Measurements from ENCODE around the gene EPB41L4A.
"Not testable (repeated sequence)": the region's sequence is repeated elsewhere in the genome, so short reads cannot be mapped to it uniquely, and the experiment has no call there.

The EPB41L4A gene, protein sequence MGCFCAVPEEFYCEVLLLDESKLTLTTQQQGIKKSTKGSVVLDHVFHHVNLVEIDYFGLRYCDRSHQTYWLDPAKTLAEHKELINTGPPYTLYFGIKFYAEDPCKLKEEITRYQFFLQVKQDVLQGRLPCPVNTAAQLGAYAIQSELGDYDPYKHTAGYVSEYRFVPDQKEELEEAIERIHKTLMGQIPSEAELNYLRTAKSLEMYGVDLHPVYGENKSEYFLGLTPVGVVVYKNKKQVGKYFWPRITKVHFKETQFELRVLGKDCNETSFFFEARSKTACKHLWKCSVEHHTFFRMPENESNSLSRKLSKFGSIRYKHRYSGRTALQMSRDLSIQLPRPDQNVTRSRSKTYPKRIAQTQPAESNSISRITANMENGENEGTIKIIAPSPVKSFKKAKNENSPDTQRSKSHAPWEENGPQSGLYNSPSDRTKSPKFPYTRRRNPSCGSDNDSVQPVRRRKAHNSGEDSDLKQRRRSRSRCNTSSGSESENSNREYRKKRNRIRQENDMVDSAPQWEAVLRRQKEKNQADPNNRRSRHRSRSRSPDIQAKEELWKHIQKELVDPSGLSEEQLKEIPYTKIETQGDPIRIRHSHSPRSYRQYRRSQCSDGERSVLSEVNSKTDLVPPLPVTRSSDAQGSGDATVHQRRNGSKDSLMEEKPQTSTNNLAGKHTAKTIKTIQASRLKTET

DNA sequence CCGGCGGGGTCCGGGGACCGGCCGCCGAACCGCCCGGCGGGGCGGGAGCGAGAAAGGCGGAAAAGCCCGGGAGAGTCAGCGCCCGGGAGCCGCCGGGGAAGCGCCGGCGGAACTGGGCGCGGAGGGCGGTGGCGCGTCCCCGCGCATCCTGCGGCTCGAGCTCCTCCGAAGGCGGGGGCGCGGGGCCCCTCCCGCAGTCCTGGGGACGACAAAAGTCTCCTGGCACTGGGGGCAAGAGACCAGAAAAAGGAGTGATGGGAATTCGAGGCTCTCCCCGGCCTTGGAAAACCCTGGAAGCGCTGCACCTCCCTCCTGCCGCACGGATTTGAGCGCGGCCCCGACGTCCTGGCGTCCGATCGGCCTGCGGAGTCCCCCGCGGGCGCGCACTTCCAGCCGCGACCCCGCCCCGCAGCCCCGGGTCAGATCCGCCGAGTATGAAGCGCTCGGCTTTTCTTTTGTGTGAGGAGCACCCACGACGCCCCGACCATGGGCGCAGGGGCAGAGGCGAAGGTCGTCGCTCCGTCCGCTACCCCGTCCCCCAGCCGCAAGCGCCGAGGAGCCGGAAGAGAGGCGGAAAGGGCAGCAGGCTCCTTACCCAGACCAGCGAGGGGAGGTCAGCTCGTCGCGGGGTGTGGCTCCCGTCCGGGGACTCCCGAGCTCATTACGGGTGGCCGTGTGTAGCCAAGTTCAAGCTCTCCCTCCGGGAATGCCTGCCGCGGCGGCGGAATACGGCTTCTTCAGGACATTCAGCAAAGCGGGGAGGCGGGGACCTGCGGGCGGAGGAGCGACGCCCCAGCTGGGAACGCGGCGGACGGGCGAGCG, at the start of gene EPB41L4A:
EPB41L4A (minus strand) TSS at position 114 of the 822 bp plus-strand sequence. CDS start 238 bp downstream, outside the sequence.
- no peak for DNase-seq (ENCODE audit: low spot score)

GRCh38 chr5:112467485-112467884, 48.4 kb upstream of the EPB41L4A start:
- DNase-seq (ENCODE audit: low spot score): no peak

DNA sequence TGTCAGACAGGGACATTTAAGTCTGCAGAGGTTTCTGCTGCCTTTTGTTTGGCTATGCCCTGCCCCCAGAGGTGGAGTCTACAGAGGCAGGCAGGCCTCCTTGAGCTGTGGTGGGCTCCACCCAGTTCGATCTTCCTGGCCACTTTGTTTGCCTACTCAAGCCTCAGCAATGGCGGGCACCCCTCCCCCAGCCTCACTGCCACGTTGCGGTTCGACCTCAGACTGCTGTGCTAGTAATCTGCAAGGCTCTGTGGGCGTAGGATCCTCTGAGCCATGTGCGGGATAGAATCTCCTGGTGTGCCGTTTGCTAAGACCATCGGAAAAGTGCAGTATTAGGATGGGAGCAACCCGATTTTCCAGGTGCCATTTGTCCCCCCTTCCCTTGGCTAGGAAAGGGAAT, 47.2 kb upstream of the EPB41L4A start:
- not testable (repeated sequence) for DNase-seq (ENCODE audit: low spot score)

DNA sequence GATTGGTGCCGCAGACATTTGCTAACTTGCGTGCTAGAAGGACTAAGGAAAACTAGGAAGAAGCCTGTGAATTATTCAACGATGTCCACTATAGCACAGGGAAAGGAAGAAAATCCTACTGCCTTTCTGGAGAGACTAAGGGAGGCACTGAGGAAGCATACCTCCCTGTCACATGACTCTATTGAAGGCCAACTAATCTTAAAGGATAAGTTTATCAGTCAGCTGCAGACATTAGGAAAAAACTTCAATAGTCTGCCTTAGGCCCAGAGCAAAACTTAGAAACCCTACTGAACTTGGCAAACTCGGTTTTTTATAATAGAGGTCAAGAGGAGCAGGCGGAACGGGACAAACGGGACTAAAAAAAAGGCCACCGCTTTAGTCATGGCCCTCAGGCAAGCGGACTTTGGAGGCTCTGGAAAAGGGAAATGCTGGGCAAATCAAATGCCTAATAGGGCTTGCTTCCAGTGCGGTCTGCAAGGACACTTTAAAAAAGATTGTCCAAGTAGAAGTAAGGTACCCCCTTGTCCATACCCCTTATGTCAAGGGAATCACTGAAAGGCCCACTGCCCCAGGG, 28.2 kb upstream of the EPB41L4A start:
- DNase-seq (ENCODE audit: low spot score): not testable (repeated sequence)

DNA sequence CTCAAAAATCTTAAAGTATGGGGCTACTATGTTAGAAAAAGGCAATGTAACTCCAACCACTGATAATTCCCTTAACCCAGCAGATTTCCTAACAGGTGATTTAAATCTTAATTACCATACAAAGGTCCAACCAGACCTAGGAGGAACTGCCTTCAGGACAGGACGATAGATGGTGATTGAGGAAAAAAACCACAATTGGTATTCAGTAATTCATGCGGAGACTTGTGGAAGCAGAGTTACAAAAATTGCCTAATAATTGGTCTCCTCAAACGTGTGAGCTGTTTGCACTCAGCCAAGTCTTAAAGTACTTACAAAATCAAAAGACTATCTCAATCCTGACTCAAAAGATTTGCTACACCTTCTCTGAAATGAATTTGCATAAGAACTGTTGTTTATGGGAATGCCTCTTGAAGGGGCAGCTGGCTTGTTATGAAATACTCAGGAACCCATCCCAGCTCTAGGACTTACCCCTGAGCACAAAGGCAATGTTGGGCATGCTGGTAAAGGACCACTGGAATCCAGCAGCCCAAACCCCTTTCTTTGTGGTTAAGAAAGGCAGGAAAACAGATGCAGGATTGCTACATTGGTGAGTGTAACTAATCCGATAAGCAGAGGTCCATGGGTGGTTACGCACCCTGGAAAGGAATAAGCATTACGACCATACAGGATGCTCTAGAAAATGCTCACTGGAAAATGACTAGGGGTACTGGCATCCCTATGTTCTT, 26.7 kb upstream of the EPB41L4A start:
- DNase-seq (ENCODE audit: low spot score): no peak

- not testable (repeated sequence) for DNase-seq (ENCODE audit: low spot score)
These were observed 24.9 kb upstream of the EPB41L4A start for GRCh38 chr5:112443932-112444331.

- no peak for DNase-seq (ENCODE audit: low spot score)
These were observed 21.0 kb upstream of the EPB41L4A start for GRCh38 chr5:112440031-112440430.

DNA sequence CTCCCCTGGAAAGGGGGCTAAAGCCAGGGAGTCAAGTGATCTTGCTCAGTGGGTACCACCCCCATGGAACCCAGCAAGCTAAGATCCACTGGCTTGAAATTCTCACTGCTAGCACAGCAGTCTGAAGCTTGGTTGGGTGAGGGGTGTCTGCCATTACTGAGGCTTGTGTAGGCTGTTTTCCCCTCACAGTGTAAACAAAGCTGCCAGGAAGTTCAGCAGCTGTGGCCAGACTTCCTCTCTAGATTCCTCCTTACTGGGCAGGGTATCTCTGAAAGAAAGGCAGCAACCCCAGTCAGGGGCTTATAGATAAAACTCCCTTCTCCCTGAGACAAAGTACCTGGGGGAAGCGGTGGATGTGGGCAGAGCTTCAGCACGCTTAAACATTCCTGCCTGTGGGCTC, 17.1 kb upstream of the EPB41L4A start:
- no peak for DNase-seq (ENCODE audit: low spot score)

DNA sequence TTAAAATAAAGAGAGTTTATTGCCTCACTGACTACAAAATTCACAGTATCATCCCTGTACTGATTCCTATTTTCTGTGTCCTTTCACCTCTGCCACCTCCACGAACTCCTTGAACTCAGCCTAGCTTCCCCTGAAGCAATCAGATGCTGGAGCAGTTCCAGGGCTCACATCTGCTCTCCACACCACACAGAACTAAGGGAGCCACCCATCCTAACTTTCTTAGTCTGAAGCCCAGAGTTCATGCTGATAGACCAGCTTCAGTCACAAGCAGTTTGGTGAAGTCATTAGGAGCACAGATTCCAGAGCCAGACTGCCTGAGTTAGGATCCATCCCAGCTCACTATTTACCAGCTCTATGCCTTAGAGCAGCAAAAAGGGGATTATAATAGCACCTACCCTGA, 15.6 kb upstream of the EPB41L4A start:
- DNase-seq (ENCODE audit: low spot score): no peak

GRCh38 chr5:112426202-112426601, 7.1 kb upstream of the EPB41L4A start:
- DNase-seq (ENCODE audit: low spot score): not testable (repeated sequence)

- peak; percentile 28 for DNase-seq (ENCODE audit: low spot score)
These were observed 1.1 kb upstream of the EPB41L4A start for GRCh38 chr5:112419986-112420864.

DNA sequence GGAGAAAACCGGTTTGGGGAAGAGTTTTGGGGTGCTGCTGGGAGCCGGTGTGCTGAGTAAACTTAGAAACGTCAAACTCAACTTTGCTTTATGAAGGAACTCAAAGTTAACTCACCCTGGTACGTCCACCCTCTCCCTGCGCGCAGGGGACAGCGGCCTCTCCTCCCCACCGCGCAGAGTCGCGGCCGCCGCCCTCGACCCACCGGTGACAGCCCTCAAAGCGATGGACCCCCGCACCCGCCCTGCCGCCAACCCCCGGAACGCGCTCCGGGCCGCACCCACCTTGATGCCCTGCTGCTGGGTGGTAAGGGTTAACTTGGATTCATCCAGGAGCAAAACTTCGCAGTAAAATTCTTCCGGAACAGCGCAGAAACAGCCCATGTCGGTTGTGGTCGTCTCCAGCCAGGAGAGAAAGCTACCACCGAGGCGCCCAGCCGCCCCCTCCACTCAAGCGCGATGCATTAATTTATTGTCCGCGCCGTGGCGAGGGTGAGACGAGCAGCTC, 366 bp downstream of the EPB41L4A start:
- no peak for DNase-seq (ENCODE audit: low spot score)

GRCh38 chr5:112417931-112418658, 982 bp downstream of the EPB41L4A start:
- DNase-seq (ENCODE audit: low spot score): no peak

- no peak for DNase-seq (ENCODE audit: low spot score)
These were observed 3.5 kb downstream of the EPB41L4A start for GRCh38 chr5:112415552-112415951.

- no peak for DNase-seq (ENCODE audit: low spot score)
These were observed 5.5 kb downstream of the EPB41L4A start for GRCh38 chr5:112413611-112414010.

DNA sequence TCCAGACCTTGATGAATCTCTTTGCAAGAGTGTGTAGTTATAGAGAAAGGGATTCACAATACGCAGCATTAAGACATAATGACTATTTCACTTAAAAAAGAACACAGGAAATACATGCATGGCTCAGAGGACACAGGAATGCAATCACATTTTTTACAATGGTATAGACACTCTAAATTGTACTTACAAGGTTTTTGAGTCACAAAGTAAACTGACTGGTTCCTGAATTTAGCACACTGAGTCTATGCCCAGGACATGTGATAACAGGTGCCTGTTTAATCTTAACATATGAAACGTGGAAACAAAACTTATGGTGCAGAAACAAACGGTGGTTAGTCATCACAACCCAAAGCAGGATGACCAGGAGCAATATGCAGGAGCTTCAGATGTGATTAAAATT, 6.7 kb downstream of the EPB41L4A start:
- DNase-seq (ENCODE audit: low spot score): no peak

- DNase-seq (ENCODE audit: low spot score): no peak
These were observed 7.2 kb downstream of the EPB41L4A start for GRCh38 chr5:112411903-112412302.

DNA sequence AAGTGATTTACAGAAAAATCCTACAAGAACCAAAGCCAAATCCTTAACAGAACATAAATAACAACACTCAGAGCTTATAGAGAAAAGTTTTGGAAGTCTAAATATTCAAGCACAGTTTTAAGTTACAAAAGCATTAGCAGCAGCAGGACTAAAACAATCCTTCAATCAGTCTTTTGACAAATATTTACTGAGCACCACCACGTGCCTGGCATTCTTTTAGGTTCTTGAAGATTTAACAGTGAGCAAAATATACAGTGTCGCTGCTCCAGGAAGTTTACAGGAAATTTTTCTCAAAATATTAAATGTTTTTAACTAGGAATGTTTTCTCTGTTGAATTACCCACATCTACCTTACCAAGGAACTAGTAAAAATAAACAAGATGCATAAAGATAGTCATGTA, 11.4 kb downstream of the EPB41L4A start:
- no peak for DNase-seq (ENCODE audit: low spot score)

DNA sequence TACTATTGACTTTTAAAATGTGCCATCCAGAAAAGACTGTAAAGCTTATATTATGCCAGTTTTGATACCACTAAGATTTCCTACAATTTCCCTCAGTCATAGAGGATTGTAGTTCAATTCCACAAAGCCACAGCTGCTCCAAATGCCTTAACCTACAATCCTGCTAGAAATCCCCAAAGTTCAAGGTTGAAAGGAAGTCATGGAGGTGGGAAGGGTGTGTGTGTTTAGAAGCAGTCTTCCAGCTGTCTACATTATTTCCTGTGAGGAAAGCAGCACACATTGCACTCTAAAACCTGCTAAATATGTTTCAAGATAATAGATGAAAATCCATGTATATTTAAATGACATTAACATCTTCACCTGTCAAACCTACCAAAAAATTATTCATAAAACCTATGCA, 11.8 kb downstream of the EPB41L4A start:
- DNase-seq (ENCODE audit: low spot score): no peak

GRCh38 chr5:112403069-112403468, 16.0 kb downstream of the EPB41L4A start:
- DNase-seq (ENCODE audit: low spot score): no peak
